OCI-M1 (cell line): ENCODE results near the gene ZNF618.

Source experiments
- DNase-seq: peaks from one replicate; lab custom pipeline; 2025; lab: John Stamatoyannopoulos, UW

ZNF618 gene

GRCh38 chr9:113882636-113883164 lies 6.6 kb downstream of the ZNF618 start:
- no peak for DNase-seq

GRCh38 chr9:113885183-113886025 lies 9.3 kb downstream of the ZNF618 start:
- peak; percentile 57 for DNase-seq

GRCh38 chr9:113886026-113886369 lies 9.9 kb downstream of the ZNF618 start:
- DNase-seq: peak; percentile 63

DNA sequence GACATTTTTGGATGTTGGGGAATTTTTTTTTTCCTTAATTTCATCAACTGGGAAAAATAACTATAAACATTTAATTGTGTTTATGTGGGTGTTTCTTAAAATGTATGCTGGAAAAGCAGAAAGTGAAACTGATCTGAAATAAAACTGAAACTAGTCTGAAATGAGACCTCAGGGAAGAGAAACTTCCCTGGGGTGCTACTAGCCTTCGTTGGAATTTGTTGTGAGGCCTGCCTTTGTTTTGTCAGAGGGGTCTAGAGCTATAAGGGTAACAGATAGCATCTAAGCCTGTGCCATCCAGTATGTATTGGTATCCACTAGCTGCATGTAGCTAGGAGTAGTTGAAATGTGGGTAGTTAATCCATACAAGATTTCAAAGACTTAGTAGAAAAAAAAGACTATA lies 10.4 kb downstream of the ZNF618 start:
- peak; percentile 76 for DNase-seq

DNA sequence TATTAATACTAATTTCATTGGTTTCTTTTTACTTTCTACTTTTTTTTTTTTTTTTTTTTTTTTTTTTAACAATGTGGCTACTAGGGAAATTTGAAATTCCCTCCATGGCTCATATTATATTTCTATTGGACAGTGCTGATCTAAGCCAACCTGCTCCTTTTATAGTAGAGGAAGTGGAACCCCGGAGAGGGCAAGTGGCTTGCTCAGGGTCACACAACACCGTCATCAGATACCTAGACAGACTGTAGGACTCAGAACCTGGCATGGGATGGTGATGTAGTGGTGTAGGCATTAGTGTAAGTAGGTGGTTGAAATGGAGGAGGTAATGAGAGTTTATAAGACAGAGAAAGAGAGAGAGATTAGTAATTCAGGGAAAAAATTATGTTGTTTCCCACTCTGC lies 10.8 kb downstream of the ZNF618 start:
- peak; percentile 69 for DNase-seq

DNA sequence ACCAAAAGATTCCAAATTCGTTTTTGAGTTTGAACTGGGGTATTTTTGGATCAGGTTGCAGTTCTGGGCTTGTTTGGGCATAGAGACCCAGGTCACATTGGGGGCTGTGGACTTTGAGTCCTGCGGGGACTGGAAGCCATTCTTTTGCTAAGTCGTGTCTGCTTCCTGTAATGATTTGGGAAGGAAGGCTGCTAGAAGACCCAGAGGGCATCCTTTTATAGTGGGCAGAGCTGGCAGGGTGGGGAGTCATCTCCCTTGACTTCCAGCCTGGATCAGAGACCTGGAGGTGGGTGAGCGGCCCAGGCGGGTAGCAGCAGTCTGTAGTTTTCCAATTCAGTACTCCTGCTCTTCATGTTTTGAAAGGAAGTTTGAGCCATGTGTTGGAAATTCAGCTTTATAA lies 11.3 kb downstream of the ZNF618 start:
- no peak for DNase-seq

GRCh38 chr9:113888336-113888735 lies 12.2 kb downstream of the ZNF618 start:
- DNase-seq: no peak

- DNase-seq: no peak
Observed at GRCh38 chr9:113888976-113889375, 12.9 kb downstream of the ZNF618 start.

DNA sequence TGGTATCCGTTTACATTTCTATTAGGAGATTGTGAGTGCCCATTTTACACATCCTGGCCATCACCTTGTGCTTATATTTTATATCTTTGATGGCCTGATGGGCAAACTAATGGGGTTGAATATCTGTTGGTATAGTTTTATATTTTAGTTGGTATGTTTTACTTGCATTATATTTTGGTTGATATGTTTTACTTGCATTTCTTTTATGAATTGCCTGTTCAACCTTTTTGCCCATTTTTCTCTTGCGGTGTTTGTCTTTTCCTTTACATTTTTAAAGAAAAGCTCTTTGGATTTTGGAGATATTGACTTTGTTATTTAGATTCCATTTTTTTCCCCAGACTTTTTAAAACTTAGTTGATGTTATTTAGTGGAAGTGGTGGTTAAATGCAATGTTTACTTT lies 14.6 kb downstream of the ZNF618 start:
- no peak for DNase-seq

GRCh38 chr9:113892861-113893491 lies 16.9 kb downstream of the ZNF618 start:
- DNase-seq: no peak

- DNase-seq: no peak
Observed at GRCh38 chr9:113894166-113894565, 18.1 kb downstream of the ZNF618 start.

- DNase-seq: no peak
Observed at GRCh38 chr9:113895526-113895925, 19.4 kb downstream of the ZNF618 start.

DNA sequence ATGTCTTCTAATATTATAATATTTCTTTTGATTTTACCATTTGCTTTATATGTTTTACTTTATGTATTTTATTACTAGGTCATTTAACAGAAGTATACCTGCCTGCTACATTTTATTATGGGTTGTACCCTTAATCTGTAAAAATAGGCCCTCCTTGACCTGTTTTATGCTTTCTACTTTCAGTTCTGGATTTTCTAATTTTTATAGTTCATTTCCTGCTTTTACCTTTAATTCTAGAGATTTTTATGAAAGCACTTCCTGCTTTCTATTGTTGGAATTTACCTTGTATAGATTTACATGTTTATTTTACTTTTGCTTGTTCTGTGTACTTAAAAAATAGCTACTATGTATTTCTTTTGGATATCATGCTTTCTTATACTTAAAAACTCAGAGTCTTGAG lies 20.6 kb downstream of the ZNF618 start:
- DNase-seq: no peak

- DNase-seq: no peak
Observed at GRCh38 chr9:113898151-113898550, 22.0 kb downstream of the ZNF618 start.

DNA sequence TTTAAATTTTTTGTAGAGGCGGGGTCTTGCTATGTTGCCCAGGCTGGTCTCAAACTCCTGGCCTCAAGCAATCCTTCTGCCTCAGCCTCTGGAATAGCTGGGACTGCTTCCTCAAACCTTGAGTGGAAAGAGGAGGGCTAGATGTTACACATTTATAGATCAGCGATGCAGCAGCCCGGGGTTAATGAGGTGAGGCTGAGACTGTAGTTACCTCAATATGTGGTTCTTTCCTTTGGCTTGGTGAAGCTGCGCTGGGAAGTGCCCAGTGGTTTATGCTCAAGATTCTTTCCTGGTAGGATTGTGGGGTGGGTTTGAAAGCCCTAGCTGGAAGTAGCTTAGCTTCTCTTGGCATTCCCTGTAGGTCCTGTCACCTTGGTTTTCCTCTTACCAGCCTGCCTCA lies 22.5 kb downstream of the ZNF618 start:
- no peak for DNase-seq

DNA sequence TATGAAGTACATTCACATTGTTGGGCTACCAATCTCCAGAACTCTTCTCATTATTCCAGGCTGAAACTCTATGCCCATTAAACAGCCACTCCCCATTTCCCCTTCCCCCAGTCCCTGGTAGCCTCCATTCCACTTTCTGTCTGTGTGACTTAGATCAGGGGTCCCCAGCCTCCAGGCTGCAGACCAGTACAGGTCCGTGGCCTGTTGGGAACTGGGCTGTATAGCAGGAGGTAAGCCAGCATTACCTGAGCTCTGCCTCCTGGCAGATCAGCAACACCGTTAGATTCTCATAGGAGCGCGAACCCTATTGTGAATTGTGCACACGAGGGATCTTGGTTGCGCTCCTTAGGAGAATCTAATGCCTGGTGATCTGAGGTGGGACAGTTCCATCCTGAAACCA lies 23.1 kb downstream of the ZNF618 start:
- no peak for DNase-seq

DNA sequence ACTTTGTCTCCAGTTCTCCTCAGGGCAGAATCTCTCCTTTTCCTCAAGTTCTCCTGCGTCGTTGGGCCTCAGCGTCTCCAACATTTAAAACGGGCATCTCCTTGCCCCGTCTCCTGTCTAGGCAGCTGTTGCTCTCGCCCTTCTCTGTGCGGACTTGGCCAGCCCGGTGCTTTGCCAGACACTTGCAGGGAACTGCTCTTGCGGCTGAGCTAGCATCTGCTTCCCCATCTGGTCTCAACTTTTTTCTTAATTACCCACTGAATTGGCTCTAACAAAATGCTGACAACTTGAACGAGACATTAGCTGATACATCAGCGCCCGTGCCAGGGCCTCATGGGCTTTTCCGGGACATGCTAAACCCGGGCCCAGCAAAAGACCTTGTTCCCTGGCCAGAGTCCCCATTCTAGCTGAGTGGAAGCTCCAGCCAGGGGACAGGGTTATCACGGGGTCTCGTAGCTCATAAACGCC lies 25.1 kb downstream of the ZNF618 start:
- no peak for DNase-seq

DNA sequence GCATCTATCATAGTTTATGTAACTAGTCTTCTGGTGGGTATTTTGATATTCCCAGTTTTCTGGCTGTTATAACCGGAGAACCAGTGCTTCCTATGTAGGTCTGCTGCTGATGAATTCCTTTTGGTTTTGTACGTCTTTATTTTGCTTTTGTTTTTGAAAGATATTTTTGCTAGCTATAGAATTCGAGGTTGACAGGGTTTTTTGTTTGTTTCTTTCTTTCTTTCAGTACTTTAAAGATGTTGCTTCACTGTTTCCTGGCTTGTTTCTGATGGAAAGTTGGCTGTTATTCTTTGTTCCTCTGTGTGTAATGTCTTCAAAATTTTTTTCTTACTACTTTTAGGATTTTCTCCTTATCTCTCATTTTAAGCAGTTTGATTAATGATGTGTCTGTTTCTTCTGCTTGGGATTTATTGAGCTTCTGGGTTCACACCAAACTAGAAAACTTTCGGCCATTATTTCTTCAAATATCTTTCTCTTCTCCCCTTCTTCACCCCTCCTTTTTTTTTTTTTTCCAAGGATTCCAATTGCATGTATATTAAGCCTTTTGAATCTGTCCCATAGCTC lies 27.5 kb downstream of the ZNF618 start:
- DNase-seq: no peak

DNA sequence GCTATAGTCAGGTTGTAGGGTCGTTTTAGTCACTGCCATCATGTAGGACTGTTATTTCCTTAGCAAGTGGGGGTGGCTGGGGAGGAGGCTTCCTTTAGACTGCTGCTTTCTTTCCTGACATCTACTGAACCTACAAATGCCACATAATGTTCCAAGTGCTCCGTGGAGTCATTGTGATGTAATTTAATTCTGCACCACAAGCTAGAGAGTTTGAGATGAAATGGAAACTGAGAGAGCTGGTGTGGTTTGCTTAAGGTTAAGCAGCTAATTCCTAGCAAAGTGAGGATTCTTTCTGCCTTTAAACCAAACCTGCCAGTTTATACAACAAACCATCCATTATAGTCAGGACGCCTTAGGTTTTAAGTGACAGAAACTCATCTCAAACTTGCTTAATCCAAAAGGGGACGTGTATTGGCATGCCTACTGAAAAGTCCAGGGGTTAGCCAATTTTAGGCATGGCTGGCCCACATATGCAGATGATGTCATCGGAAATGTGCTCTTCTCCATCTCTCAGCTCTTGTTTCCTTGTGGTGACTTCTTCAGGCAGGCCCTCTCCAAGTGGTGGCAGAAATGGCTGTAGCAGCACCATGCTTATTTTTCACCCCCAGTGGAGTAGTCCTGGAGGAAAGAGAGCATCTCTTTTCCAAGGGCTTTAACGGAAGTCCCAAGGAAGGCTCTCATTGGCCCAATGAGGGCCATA lies 30.5 kb downstream of the ZNF618 start:
- DNase-seq: no peak

DNA sequence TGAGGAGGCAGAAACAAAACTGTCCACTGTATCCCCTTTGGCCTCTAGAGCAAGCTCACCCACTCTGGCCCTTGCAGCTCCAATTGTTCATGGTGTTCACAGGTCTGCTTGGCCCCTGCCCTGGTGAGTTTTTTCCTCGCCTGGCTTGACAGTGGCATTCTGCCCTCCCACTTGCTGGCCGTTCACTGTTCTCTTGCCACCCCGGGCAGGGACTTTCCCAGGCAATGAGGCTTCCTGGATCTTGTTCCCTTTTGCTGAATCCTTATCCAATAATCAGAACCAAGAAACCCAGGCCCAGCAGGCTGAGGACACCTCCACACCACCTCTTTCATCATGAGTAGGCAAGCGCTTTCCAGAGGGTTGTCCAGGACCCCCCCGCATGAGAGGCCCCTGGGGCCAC lies 31.2 kb downstream of the ZNF618 start:
- no peak for DNase-seq

DNA sequence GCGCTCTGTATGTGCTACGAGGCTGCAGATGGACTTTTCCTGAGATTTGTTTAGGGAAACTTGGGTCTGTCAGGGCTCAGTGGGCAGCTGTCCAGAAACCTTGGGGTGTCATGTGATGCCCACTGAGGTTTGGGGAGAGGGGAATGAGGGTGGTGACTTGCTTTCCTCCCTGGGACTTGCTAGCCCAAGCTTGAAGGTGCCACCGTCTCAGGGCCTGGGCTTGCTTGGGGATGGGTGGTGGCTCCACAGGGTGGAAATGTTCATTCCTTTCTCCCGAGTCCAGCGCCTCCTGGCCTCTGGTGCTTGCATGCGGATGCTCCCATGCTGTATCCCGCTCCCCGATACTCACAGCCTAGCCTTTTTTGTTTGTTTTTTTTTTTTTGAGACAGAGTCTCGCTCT lies 33.3 kb downstream of the ZNF618 start:
- DNase-seq: no peak

DNA sequence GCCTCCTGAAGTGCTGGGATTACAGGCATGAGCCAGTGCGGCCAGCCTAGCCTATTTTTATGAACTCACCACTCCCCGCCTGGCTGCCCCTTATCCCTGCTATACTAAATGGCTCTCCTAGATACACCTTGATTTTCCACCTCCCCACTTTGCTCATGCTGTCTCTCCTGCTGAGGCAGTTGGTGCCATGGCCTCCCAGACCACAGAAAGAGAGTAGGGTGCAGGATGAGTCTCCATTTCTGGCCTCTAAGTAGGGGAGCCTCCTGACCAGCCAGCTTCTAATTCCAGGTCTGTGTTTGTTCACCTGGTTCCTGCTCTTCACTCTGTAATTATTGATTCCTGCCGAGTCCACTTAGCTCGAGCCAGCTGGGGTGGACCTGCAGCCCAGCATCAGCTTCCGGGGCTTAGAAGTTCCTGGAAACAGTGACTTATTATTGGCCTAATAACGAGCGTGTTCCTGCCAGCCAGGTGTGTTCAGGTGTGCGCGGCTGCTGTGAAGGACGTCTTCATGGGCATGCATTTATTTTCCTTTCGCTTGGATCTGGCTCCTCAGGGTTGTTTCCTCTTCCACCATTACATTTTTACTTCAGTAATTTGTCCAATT lies 34.0 kb downstream of the ZNF618 start:
- no peak for DNase-seq
